Neural cell (in vitro differentiated cells): ENCODE data around the gene EDIL3. TPM values are rescaled to one million over a fixed set of nuclear protein-coding genes. Genes with fewer than 3 reads are reported as not detected.

Experiments used
- H2AFZ ChIP-seq: fragments of 200-600, 300-800 bp; sonication (generic), shearing (Covaris generic); 2 replicates; pipeline ENCODE4 v1.6.0; 2014; ENCODE audit warnings: low read depth, mild to moderate bottlenecking, antibody characterized with exemption, low read length, moderate library complexity
- H3F3A ChIP-seq: fragments of 200-600 bp; shearing (Covaris generic); 2 replicates; pipeline ENCODE4 v1.6.1; 2016; ENCODE audit warnings: mild to moderate bottlenecking, moderate library complexity, mixed read lengths, antibody characterized with exemption, low read length; ENCODE audit not compliant: insufficient read depth, poor library complexity, severe bottlenecking
- H3K27ac ChIP-seq: fragments of 200-600, 300-800 bp; sonication (generic), shearing (Covaris generic); 2 replicates; pipeline ENCODE4 v1.5.1; 2014; ENCODE audit warnings: mild to moderate bottlenecking, low read length, moderate library complexity
- H3K27me3 ChIP-seq: fragments of 300-800, 200-600 bp; sonication (generic), shearing (Covaris generic); 2 replicates; pipeline ENCODE4 v1.6.0; 2014; ENCODE audit warnings: mild to moderate bottlenecking, low read depth, low read length, moderate library complexity; ENCODE audit not compliant: insufficient read depth
- H3K36me3 ChIP-seq: fragments of 300-800, 200-600 bp; sonication (generic), shearing (Covaris generic); 2 replicates; pipeline ENCODE4 v1.5.1; 2014; ENCODE audit warnings: mild to moderate bottlenecking, antibody characterized with exemption, low read length, moderate library complexity; ENCODE audit not compliant: insufficient read depth
- H3K4me2 ChIP-seq: fragments of 300-800, 200-600 bp; sonication (generic), shearing (Covaris generic); 2 replicates; pipeline ENCODE4 v1.6.0; 2014; ENCODE audit warnings: mild to moderate bottlenecking, low read length
- H3K4me3 ChIP-seq: fragments of 300-800, 200-600 bp; sonication (generic), shearing (Covaris generic); 2 replicates; pipeline ENCODE4 v1.5.1; 2014; ENCODE audit warnings: mild to moderate bottlenecking, low read length, moderate library complexity
- H3K79me2 ChIP-seq: fragments of 200-600 bp; shearing (Covaris generic); replicated peaks from 2 replicates; pipeline ENCODE4 v1.6.0; 2014; ENCODE audit warnings: mild to moderate bottlenecking, low read length, moderate library complexity; ENCODE audit not compliant: insufficient read depth
- H3K9ac ChIP-seq: fragments of 300-800, 200-600 bp; sonication (generic), shearing (Covaris generic); 2 replicates; pipeline ENCODE4 v1.6.1; 2016; ENCODE audit warnings: mild to moderate bottlenecking, low read length, mixed read lengths
- H3K9me2 ChIP-seq: fragments of 200-600 bp; shearing (Covaris generic); 2 replicates; pipeline ENCODE4 v1.6.1; 2016; ENCODE audit warnings: mild to moderate bottlenecking, low read length, mixed read lengths; ENCODE audit not compliant: insufficient read depth
- H3K9me3 ChIP-seq: fragments of 200-600, 300-800 bp; sonication (generic), shearing (Covaris generic); 2 replicates; pipeline ENCODE4 v1.6.1; 2016; ENCODE audit warnings: mild to moderate bottlenecking, mixed run types, low read length, moderate library complexity, mixed read lengths
- H4K20me1 ChIP-seq: fragments of 200-600 bp; shearing (Covaris generic); 2 replicates; pipeline ENCODE4 v1.6.1; 2016; ENCODE audit warnings: mild to moderate bottlenecking, mixed run types; ENCODE audit not compliant: insufficient read depth
- CTCF ChIP-seq: fragments of 450-650 bp; IDR thresholded peaks from 2 replicates; pipeline ENCODE4 v1.5.1; 2014; ENCODE audit warnings: antibody characterized with exemption, mild to moderate bottlenecking, moderate library complexity; ENCODE audit not compliant: poor library complexity, severe bottlenecking
- EP300 ChIP-seq: fragments of 450-650 bp; conservative IDR thresholded peaks from 2 replicates; pipeline ENCODE4 v1.6.1; 2014; ENCODE audit warnings: antibody characterized with exemption, mild to moderate bottlenecking, moderate library complexity; ENCODE audit not compliant: poor library complexity, severe bottlenecking
- EZH2 ChIP-seq: fragments of 200-600, 300-800 bp; shearing (Covaris generic), sonication (generic); IDR thresholded peaks from 2 replicates; pipeline ENCODE4 v1.6.1; 2014; ENCODE audit warnings: antibody characterized with exemption, low read length, borderline replicate concordance, mild to moderate bottlenecking; ENCODE audit not compliant: insufficient read depth, poor library complexity, severe bottlenecking
- MXI1 ChIP-seq: fragments of 450-650 bp; conservative IDR thresholded peaks from 2 replicates; pipeline ENCODE4 v1.6.1; 2014; ENCODE audit warnings: antibody characterized with exemption, mild to moderate bottlenecking; ENCODE audit not compliant: poor library complexity, severe bottlenecking
- POLR2AphosphoS5 ChIP-seq: IDR thresholded peaks from 2 replicates; pipeline ENCODE4 v1.6.1; 2012
- RAD21 ChIP-seq: fragments of 450-650 bp; conservative IDR thresholded peaks from 2 replicates; pipeline ENCODE4 v1.6.1; 2014; ENCODE audit warnings: antibody characterized with exemption, mild to moderate bottlenecking, moderate library complexity
- SMC3 ChIP-seq: fragments of 450-650 bp; conservative IDR thresholded peaks from 2 replicates; pipeline ENCODE4 v1.6.1; 2014; ENCODE audit warnings: antibody characterized with exemption, mild to moderate bottlenecking, moderate library complexity; ENCODE audit not compliant: poor library complexity
- TAF1 ChIP-seq: IDR thresholded peaks from 2 replicates; pipeline ENCODE4 v1.6.1; 2012; ENCODE audit warnings: low read depth
- polyA plus RNA-seq: library from polyadenylated mRNA; depleted of rRNA; stranded (reverse); fragments of >200 nt; gene quantifications from 2 replicates; pipeline ENCODE4 v1.2.3, GENCODE V29; 2014
- TF ChIP-seq, protein P1 (sequence below): IDR thresholded peaks from 2 replicates; pipeline ENCODE4 v1.6.1; 2012; ENCODE audit warnings: borderline replicate concordance

Gene EDIL3
- polyA plus RNA-seq, 1 donor from 2014 or later: 6.1 TPM

- no peak for TF ChIP-seq SMC3
- no peak for TF ChIP-seq TAF1
- TF ChIP-seq CTCF: no peak
- TF ChIP-seq EP300: no peak
- no peak for TF ChIP-seq EZH2
- no peak for TF ChIP-seq RAD21
- TF ChIP-seq POLR2AphosphoS5: no peak
- TF ChIP-seq, protein P1, sequence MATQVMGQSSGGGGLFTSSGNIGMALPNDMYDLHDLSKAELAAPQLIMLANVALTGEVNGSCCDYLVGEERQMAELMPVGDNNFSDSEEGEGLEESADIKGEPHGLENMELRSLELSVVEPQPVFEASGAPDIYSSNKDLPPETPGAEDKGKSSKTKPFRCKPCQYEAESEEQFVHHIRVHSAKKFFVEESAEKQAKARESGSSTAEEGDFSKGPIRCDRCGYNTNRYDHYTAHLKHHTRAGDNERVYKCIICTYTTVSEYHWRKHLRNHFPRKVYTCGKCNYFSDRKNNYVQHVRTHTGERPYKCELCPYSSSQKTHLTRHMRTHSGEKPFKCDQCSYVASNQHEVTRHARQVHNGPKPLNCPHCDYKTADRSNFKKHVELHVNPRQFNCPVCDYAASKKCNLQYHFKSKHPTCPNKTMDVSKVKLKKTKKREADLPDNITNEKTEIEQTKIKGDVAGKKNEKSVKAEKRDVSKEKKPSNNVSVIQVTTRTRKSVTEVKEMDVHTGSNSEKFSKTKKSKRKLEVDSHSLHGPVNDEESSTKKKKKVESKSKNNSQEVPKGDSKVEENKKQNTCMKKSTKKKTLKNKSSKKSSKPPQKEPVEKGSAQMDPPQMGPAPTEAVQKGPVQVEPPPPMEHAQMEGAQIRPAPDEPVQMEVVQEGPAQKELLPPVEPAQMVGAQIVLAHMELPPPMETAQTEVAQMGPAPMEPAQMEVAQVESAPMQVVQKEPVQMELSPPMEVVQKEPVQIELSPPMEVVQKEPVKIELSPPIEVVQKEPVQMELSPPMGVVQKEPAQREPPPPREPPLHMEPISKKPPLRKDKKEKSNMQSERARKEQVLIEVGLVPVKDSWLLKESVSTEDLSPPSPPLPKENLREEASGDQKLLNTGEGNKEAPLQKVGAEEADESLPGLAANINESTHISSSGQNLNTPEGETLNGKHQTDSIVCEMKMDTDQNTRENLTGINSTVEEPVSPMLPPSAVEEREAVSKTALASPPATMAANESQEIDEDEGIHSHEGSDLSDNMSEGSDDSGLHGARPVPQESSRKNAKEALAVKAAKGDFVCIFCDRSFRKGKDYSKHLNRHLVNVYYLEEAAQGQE: no peak
- no peak for TF ChIP-seq MXI1
- H3K27me3 ChIP-seq: no peaks in the 10 kb centered on the region
- no peak overlapping the region for H2AFZ ChIP-seq
- H3K27ac ChIP-seq: no peak overlapping the region
- H3K4me2 ChIP-seq: no peak overlapping the region
- no peaks in the 10 kb centered on the region for H3K36me3 ChIP-seq
- H3K9me3 ChIP-seq: no peaks in the 10 kb centered on the region
- H3F3A ChIP-seq: no peaks in the 10 kb centered on the region
- H3K79me2 ChIP-seq: no peaks in the 10 kb centered on the region
- no peaks in the 10 kb centered on the region for H3K9me2 ChIP-seq
- no peak overlapping the region for H3K4me3 ChIP-seq
- no peak overlapping the region for H3K9ac ChIP-seq
- H4K20me1 ChIP-seq: no peaks in the 10 kb centered on the region
Observed at GRCh38 chr5:84343171-84343570, 41.5 kb downstream of the EDIL3 start.

DNA sequence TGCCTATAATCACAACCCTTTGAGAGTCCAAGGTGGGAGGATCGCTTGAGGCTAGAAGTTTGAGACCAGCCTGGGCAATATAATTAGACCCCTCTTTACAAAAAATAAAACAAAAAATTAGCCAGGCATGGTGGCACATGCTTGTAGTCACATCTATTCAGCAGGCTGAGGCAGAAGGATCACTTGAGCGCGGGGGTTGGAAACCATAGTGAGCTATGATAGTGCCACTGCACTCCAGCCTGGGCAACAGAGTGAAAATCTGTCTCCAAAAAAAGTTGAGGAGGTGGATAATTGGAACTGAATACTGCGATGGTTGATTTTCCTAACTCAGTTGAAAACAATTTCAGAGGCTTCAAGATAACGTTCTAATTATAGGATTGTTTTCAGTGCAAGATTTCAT, 52.6 kb downstream of the EDIL3 start:
- no peaks in the 10 kb centered on the region for H3K9me2 ChIP-seq
- H3K9ac ChIP-seq: no peak overlapping the region
- TF ChIP-seq EP300: no peak
- TF ChIP-seq, protein P1: no peak
- H3K27me3 ChIP-seq: no peaks in the 10 kb centered on the region
- H2AFZ ChIP-seq: no peak overlapping the region
- no peaks in the 10 kb centered on the region for H3K36me3 ChIP-seq
- H3K79me2 ChIP-seq: no peaks in the 10 kb centered on the region
- H3K4me2 ChIP-seq: no peak overlapping the region
- no peak overlapping the region for H3K4me3 ChIP-seq
- no peaks in the 10 kb centered on the region for H3F3A ChIP-seq
- no peaks in the 10 kb centered on the region for H3K9me3 ChIP-seq
- H3K27ac ChIP-seq: no peak overlapping the region
- H4K20me1 ChIP-seq: no peaks in the 10 kb centered on the region
